GM18526 (cell line): ENCODE measurements around the gene SMYD1.

ENCODE experiments used
- POLR2A ChIP-seq: IDR thresholded peaks from 3 replicates; pipeline ENCODE4 v1.6.1; 2011; ENCODE audit not compliant: insufficient read length; ENCODE audit errors: extremely low read depth

The SMYD1 gene

DNA sequence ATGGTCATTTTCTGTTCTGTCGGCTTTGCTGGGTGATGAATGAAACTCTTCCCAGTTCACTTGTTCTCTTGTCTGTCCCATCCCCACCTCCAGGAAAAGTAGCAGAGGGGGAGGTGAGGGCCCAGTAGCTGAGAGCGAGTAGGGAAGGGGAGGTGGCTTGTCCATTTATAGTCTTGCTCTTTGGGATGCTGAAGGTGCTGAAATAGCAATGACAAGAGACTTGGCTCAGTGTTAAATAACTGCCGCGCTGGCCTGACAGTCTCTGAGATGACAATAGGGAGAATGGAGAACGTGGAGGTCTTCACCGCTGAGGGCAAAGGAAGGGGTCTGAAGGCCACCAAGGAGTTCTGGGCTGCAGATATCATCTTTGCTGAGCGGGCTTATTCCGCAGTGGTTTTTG, at the start of gene SMYD1:
Gene SMYD1 (plus strand): TSS at position 228 of the 400 bp plus-strand sequence. CDS start 40 bp downstream, at position 268.
- no peak for TF ChIP-seq POLR2A

GRCh38 chr2:88018909-88019308, 48.7 kb upstream of the SMYD1 start:
- no peak for TF ChIP-seq POLR2A

DNA sequence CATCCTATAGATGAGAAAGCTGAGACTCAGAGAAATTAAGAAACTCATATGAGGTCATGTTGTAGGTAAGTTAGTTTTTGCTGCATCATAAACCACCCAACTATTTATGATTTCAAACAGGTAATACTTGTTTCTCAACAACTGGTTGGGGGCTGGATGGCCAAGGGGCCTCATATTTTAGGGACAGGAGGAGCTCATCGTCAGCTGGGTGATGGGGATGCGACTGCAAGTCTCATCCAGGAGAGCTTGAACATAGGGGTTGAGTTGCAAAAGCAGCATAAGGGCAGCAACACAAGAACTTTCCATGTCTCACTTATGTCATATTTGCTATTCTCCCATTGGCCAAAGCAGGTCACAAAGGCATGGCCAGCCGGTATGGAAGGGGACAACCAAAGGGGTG, 47.6 kb upstream of the SMYD1 start:
- no peak for TF ChIP-seq POLR2A

- no peak for TF ChIP-seq POLR2A
Measured at GRCh38 chr2:88022669-88022921, 45.0 kb upstream of the SMYD1 start.

GRCh38 chr2:88024509-88024908, 43.1 kb upstream of the SMYD1 start:
- TF ChIP-seq POLR2A, result no peak

GRCh38 chr2:88027697-88028389, 39.8 kb upstream of the SMYD1 start:
- no peak for TF ChIP-seq POLR2A

GRCh38 chr2:88028931-88029330, 38.7 kb upstream of the SMYD1 start:
- TF ChIP-seq POLR2A, result no peak

DNA sequence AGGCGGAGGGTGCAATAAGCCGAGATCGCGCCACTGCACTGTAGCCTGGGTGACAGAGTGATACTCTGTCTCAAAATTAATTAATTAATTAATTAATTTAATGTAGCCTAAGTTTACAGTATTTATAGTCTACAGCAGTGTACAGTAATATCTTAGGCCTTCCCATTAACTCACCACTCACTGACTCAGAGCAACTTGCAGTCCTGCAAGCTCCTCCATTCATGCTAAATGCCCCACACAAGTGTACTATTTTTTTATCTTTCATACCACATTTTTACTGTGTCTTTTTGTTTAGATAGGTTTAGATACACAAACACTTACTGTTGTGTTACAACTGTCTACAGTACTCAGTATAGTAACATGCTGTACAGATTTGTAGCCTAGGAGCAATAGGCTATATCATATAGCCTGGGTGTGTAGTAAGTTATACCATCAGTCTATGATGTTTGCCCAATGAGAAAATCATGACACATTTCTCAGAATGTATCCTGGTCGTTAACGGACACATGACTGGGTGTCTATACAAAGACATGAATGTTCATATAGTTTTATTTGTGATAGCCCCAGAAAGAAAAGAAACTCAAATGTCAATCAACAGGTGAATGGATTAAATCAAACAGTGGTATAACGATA, 35.4 kb upstream of the SMYD1 start:
- TF ChIP-seq POLR2A, result no peak

DNA sequence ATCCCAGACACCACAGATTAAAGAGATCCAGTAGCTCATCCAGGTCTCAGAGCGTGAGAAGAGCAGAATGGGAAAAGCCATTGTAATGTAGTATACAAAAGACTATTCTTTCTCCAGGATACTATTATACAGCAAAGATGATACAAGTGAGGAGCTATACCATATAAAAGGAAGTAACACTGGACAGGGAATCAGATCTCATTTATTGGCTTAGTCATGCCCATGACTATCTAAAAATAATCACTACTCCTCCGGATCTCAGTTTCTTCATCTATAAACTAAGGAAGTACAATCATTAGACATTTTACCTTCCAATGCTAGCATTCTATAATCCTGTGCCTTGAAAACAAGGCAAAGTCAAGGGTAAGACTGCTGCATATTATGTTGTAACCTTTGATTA, 31.4 kb upstream of the SMYD1 start:
- TF ChIP-seq POLR2A, result no peak

DNA sequence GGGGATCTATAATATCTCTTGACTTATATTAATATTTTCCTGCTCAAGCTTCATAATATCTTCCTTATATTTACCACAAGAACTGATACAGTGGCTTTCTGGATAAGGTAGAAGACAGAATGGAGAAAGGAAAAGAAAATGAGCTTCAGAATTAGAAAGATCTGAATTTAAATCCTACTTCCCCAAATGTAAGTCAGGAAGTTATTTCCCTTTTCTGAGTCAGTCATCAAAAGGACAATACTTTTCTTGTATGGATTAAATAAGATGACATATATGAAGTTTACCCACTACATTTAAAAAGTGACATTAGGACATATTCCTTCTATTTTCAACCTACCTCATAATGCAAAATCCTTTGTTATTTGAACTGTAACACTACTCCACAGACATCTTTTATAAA, 31.0 kb upstream of the SMYD1 start:
- TF ChIP-seq POLR2A, result no peak

DNA sequence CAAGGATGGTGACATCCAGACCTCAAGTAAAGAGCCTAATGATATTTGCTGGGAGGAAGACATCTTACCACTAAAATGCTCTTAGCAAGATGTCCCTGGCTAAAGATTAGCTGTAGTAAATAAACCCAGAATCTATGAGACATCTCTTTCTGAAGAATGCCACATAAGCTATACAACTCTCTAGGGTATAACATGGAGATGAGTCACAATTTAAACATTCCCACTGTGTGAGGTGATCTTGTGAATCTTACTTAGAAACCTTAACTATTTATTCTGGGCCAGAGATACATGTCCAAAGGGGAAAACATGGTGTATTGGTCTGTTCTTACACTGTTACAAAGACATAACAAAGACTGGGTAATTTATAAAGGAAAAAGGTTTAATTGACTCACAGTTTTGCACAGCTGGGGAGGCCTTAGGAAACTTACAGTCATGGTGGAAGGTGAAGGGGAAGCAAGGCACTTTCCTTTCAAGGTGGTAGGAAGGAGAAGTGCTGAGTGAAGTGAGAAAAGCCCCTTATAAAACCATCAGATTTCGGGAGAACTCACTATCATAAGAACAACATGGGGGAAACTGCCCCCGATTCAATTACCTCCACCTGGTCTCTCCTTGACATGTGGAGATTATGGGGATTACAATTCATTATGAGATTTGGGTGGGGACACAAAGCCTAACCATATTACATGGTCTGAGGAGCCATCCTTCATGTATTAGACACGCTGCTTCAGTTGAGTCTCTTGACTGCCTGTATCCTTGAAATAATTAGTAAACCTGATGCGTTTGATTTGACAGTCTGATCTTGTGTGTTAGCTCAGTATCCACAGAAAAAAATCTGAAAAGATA, 29.1 kb upstream of the SMYD1 start:
- TF ChIP-seq POLR2A, result no peak

DNA sequence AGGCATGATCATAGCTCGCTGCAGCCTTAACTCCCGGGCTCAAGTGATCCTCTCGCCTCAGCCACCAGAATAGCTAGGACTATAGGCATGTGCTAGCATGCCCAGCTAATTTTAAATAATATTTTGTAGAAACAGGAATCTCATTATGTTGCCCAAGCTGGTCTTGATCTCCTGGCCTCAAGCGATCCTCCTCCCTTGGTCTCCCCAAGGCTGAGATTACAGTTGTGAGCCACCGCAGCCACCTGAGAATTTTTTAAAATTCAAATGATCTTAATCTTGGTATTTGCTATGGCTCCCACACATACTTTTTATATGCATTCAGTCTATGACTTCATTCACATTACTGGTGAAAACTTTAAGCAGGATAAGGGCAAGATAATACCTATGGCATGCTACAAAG, 25.1 kb upstream of the SMYD1 start:
- TF ChIP-seq POLR2A, result no peak

GRCh38 chr2:88048541-88048940, 19.1 kb upstream of the SMYD1 start:
- TF ChIP-seq POLR2A, result no peak

DNA sequence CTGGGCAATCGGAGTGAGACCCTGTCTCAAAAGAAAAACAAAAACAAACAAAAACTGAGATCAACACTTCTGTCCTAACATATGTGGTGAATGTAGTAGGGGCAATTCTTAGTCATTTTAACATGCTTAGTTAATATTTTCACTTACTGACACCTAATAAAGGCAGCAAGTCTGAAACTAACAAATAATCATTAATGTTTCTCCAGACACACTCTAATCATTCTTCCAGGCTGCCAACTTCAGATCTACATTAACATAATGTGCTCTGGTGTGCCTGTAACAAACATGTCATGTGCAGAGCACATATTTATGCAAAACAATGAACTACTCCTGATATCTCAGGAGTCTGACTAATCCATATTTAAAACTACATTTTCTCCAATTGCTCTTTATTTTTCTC, 18.0 kb upstream of the SMYD1 start:
- no peak for TF ChIP-seq POLR2A

- no peak for TF ChIP-seq POLR2A
Measured at GRCh38 chr2:88051792-88052191, 15.8 kb upstream of the SMYD1 start.

GRCh38 chr2:88053296-88053695, 14.3 kb upstream of the SMYD1 start:
- no peak for TF ChIP-seq POLR2A
